HL-60 (cell line): ENCODE data around the gene PTPRN2.

ENCODE experiments used
- DNase-seq, 2 experiments: peaks; one replicate each; pipeline ENCODE4 v3.0.0-alpha.2; 2010 to 2020; ENCODE audit warnings: low read depth in 1 of 2, low spot score in 1 of 2
- H3K27ac ChIP-seq: fragments of 250-450 bp; sonication (Bioruptor Pico); replicated peaks from 2 replicates; pipeline ENCODE4 v1.5.1; 2020; ENCODE audit warnings: mild to moderate bottlenecking, moderate library complexity
- H3K27me3 ChIP-seq: fragments of 250-450 bp; sonication (Bioruptor Pico); 2 replicates; pipeline ENCODE4 v1.5.1; 2021; ENCODE audit warnings: mild to moderate bottlenecking, moderate library complexity; ENCODE audit not compliant: insufficient read depth, poor library complexity, severe bottlenecking
- H3K4me3 ChIP-seq: replicated peaks from 2 replicates; pipeline ENCODE4 v1.5.1; 2011; ENCODE audit warnings: mild to moderate bottlenecking, control low read depth, low read length; ENCODE audit not compliant: insufficient read depth
- GABPA ChIP-seq: IDR thresholded peaks from 2 replicates; pipeline ENCODE4 v1.6.1; 2012; ENCODE audit warnings: low read depth
- POLR2AphosphoS5 ChIP-seq: IDR thresholded peaks from 2 replicates; pipeline ENCODE4 v1.6.1; 2012; ENCODE audit warnings: low read depth
- SPI1 ChIP-seq: IDR thresholded peaks from 2 replicates; pipeline ENCODE4 v1.6.1; 2012; ENCODE audit warnings: low read depth, mild to moderate bottlenecking, borderline replicate concordance
- TF ChIP-seq, protein P1 (sequence below): IDR thresholded peaks from 2 replicates; pipeline ENCODE4 v1.6.1; 2012; ENCODE audit warnings: low read depth; ENCODE audit not compliant: insufficient replicate concordance
- TF ChIP-seq, protein P2 (sequence below): IDR thresholded peaks from one replicate; pipeline ENCODE4 v1.5.1; 2011; ENCODE audit warnings: low read length, control low read depth, inconsistent platforms; ENCODE audit not compliant: insufficient read depth

The PTPRN2 gene

DNA sequence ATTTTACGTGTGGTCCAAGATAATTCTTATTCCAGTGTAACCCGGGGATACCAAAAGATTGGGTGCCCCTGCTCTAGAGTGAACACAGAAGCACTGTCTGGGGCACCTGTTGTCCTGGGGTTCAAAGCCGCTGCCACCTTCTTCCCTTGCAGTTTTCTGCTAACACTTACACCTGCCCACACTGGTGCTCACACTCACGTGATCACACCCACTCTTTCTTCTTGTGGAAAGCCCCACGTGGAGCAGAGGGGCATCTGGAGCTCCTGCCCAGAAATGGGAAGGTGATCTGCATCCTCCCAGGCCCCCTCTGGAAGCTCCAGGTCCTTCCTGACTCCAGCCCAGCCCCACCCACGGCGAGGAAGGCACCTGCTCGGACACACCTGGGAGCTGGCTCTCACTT, 42.9 kb downstream of the PTPRN2 start:
- Histone ChIP-seq H3K4me3 (no peak overlapping the region), H3K27me3 (no peaks in the 10 kb centered on the region), H3K27ac (no peak overlapping the region)
- DNase-seq = no peak
- TF ChIP-seq, protein P1, sequence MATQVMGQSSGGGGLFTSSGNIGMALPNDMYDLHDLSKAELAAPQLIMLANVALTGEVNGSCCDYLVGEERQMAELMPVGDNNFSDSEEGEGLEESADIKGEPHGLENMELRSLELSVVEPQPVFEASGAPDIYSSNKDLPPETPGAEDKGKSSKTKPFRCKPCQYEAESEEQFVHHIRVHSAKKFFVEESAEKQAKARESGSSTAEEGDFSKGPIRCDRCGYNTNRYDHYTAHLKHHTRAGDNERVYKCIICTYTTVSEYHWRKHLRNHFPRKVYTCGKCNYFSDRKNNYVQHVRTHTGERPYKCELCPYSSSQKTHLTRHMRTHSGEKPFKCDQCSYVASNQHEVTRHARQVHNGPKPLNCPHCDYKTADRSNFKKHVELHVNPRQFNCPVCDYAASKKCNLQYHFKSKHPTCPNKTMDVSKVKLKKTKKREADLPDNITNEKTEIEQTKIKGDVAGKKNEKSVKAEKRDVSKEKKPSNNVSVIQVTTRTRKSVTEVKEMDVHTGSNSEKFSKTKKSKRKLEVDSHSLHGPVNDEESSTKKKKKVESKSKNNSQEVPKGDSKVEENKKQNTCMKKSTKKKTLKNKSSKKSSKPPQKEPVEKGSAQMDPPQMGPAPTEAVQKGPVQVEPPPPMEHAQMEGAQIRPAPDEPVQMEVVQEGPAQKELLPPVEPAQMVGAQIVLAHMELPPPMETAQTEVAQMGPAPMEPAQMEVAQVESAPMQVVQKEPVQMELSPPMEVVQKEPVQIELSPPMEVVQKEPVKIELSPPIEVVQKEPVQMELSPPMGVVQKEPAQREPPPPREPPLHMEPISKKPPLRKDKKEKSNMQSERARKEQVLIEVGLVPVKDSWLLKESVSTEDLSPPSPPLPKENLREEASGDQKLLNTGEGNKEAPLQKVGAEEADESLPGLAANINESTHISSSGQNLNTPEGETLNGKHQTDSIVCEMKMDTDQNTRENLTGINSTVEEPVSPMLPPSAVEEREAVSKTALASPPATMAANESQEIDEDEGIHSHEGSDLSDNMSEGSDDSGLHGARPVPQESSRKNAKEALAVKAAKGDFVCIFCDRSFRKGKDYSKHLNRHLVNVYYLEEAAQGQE = no peak
- TF ChIP-seq SPI1 = no peak
- no peak for TF ChIP-seq POLR2AphosphoS5
- no peak for TF ChIP-seq GABPA
- TF ChIP-seq, protein P2, sequence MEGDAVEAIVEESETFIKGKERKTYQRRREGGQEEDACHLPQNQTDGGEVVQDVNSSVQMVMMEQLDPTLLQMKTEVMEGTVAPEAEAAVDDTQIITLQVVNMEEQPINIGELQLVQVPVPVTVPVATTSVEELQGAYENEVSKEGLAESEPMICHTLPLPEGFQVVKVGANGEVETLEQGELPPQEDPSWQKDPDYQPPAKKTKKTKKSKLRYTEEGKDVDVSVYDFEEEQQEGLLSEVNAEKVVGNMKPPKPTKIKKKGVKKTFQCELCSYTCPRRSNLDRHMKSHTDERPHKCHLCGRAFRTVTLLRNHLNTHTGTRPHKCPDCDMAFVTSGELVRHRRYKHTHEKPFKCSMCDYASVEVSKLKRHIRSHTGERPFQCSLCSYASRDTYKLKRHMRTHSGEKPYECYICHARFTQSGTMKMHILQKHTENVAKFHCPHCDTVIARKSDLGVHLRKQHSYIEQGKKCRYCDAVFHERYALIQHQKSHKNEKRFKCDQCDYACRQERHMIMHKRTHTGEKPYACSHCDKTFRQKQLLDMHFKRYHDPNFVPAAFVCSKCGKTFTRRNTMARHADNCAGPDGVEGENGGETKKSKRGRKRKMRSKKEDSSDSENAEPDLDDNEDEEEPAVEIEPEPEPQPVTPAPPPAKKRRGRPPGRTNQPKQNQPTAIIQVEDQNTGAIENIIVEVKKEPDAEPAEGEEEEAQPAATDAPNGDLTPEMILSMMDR = no peak

DNA sequence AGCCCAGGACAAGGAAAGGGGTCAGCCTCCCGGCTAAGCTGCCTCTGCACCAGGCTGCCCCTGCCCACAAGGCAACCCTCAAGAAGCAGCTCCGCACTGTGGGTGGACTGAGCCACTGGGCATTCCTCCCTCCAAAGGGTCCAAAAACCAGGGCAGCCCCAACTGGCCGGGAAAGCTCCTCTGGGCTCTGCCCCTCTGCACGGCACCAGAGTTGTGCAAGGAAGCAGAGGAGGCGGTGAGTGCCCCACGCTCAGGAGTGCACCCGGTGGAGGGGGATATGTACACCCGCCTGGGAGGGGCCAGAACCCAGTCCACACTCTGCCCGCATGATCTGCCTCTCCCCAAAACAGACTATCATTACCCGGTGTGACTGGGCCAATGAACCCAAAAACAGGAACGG, 43.8 kb downstream of the PTPRN2 start:
- no peak for DNase-seq
- no peak for TF ChIP-seq POLR2AphosphoS5
- no peak for TF ChIP-seq SPI1
- TF ChIP-seq, protein P2 = no peak
- no peak for TF ChIP-seq GABPA
- Histone ChIP-seq H3K27ac (no peak overlapping the region), H3K27me3 (no peaks in the 10 kb centered on the region), H3K4me3 (no peak overlapping the region)

DNA sequence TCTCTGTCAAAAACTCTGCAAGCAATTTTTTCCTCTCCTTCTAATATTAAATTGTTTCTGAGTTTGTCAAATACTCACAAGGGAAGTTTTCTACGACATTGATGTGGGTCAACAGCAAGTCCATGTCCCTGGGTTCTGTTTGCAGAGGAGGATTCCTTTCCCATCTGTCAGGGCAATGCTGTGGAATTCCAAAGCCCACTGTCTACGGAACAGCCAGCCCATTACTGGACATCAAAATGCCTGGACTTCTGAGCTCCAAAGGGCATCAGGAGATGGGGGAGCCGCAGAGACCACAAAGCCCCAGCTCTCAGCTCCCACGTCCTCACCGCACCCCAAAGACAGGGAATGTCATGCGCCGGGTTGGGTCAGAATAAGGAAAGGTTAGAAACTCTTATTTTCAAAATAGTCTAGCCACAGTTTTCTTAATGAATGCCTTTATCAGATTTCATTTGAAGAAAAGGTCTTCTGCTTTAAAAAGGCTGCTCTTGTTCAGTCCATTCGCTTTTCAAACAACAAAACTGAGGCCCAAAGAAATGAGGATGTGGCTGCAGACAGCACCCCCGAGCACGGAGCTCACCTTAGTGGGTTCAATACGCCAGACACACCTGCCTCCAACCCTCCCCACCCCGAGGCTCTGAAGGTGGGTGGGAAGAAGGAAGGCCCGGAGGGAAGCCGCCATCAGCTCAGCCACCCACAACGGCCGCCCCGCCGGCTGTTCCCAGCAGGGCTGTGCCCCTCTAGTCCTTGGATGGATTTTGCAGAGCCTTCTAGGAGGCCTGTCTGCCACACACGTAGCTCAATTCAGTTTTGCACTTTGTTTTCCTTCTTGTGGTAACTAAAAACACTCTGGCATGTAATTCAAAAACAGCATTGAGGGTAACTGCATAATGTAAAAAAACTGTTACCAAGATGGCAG, 44.7 kb downstream of the PTPRN2 start:
- H3K27ac ChIP-seq = no peak overlapping the region
- TF ChIP-seq, protein P2 = no peak
- no peak for TF ChIP-seq SPI1
- TF ChIP-seq, protein P1 = no peak
- no peak for TF ChIP-seq POLR2AphosphoS5
- no peak for TF ChIP-seq GABPA

More for the DNA sequence above, 44.7 kb downstream of the PTPRN2 start:
- H3K27me3 ChIP-seq = no peaks in the 10 kb centered on the region
- DNase-seq = no peak
- H3K4me3 ChIP-seq = no peak overlapping the region
